Stimulated activated CD4-positive, alpha-beta T cell treated with anti-CD3 and anti-CD28 coated beads, Interleukin-15, amount 100 ng/mL, for 48 hours (primary cell): Measurements from ENCODE around the gene EPHA6.
"Not testable (repeated sequence)": the region's sequence is repeated elsewhere in the genome, so short reads cannot be mapped to it uniquely, and the experiment has no call there.

Source experiments
- DNase-seq, 2 donors: peaks; one replicate each; pipeline ENCODE4 v3.0.0-alpha.2; 2020; ENCODE audit warnings: low read depth in 2 of 2

EPHA6 gene

DNA sequence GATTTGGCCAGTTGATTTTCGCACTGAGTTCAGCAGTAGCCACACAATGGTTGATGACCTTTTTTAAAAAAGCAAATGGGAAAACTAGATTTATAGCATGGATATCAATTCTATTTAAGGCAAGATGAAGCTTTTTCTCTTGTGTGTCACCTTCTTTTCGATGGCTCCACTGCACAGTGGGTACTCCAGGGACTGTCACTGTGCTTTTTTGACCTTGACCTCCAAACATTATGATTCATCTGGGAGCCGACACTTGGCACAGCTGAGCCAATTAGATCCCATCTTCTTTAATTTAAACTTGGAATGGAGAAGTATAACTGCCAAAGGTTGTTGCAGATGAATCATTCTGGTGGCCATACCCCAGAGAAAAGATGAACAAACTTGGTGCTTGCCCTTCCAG is 367.3 kb downstream of the EPHA6 start:
- no peak for DNase-seq

DNA sequence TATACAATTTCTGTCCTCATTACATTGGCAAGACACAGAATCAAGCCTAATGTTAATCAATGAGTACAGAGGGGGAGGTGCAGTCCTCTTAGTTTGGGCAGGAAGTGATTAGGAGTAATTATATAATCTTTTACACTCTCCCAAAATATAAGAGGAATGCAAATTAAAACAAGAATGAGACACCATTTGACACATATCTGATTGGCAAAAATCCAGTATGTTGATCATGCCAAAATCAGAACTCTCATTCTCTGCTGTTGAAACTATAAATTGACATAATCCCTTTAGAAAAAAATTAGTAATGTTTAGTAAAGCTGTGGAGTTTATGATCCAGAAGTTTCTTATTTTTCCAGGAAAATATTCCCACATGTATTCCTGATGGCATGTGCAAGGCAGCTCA is 373.4 kb downstream of the EPHA6 start:
- no peak for DNase-seq

DNA sequence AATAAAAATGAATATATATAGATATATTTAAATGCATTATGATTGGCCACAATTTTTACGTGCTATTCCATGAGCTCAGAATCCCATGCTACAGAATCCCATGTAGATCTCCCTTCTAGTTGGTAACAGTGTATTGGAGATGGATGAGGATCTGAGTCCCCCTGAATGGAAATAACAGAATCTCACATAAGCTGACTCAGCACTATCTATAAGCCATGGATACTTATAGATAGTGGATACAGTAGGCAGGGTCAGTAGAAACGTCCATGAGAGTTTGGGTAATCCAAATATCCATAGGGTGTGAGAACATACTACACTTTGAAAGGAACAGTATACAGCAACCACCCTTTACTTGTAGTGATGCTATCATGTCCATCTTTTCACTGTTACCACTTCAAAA is 375.4 kb downstream of the EPHA6 start:
- DNase-seq = no peak

DNA sequence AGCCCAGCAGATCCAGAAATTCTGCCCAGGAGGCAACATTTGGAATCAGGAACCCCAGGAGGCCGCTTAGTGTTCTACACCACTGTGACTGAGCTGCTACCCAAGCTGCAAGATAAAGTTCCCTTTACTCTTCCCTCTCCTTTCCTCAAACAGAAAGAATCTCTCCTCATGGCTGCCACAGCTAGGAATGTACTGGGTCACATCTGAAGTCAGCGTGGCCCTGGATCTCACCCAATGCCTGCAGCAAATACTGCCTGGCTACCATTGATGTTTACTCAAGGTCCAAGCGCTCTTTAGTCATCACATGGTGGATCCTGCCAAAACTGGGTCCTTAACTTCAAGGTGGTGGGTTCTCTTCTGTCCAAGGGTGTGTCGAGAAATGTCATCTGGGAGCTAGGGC is 382.7 kb downstream of the EPHA6 start:
- no peak for DNase-seq

DNA sequence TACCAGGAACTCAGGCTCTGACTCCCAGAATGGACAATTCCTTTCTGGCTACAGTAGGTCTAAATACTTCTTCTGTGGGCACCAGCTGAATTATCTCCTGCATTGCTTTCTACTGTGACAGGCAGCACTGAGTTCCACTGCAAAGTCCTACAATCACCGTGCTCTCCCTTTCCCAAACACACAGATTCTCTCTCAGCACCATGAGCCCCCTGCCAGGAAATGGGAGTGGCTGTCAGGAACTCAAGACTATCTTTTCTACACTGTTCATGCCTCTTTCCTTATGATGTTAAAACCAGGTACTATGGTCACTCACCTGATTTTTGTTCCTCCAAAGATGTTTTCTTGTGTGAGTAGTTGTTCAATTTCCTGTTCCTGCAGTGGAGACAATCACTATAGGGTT is 383.4 kb downstream of the EPHA6 start:
- DNase-seq = no peak

DNA sequence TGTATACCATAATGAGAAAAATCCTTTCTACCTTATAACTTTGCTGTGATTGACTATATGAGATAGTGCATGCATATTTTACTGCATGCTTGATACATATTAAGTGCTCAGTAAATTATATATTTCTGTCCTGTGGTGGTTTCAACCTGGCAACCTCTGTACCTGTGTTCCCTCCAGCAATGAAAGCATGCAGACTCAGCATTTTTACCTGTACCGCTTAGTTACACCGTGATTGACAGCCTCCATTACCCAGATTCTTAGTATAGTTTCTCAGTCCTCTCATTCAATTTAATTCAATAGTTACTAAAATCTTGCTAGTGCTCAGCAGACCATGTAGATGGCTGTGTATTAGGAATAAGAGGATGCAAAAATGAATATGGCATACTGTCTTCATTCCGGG is 386.0 kb downstream of the EPHA6 start:
- no peak for DNase-seq

DNA sequence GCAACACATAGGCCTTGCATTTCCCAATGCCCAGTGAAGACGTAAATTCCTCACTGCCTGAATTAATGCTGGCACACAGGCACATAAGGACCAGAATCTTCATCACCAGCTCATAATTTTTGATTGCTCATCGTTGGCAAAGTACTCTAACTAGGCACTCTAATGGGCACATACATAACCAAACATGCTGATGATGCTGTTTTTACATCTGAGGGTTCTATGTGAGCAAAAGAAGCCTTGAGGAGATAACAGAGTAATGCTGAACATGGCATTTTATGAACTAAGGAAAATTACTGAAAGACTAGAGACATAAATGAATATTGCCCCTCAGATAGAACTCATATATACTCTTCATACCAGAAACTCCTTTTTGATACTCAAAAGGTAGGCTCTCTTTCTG is 387.4 kb downstream of the EPHA6 start:
- DNase-seq = no peak

DNA sequence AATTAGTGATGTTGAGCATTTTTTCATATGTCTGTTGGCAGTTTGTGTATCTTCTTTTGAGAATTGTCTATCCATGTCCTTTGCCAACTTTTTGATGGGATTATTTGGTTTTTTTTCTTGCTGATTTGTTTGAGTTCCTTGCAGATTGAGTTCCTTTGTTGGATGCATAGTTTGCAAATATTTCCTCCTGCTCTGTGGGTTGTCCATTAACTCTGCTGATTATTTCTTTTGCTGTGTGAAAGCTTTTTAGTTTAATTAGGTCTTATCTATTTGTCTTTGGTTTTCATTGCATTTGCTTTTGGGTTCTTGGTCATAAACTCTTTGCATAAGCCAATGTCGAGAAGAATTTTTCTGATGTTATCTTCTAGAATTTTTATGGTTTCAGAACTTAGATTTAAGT is 414.6 kb downstream of the EPHA6 start:
- DNase-seq = no peak

DNA sequence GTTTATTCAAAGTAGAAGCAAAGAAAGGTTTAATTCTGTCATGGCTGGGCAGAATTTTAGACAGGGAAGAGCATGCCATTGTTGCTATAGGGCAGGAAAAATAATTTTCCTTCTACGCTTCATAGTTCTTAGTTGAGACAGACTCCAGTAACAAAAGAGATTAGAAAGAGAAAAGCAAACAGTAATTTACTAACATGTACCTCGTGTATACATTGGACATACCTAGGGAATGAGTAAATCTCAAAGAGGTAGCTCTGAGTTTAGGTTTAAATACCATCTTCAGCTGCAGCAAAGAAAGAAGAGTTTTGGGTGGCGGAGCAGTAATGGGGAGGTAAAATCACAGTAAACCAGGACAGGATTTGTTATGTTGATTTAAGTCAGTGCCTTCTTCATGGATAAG is 416.1 kb downstream of the EPHA6 start:
- no peak for DNase-seq

DNA sequence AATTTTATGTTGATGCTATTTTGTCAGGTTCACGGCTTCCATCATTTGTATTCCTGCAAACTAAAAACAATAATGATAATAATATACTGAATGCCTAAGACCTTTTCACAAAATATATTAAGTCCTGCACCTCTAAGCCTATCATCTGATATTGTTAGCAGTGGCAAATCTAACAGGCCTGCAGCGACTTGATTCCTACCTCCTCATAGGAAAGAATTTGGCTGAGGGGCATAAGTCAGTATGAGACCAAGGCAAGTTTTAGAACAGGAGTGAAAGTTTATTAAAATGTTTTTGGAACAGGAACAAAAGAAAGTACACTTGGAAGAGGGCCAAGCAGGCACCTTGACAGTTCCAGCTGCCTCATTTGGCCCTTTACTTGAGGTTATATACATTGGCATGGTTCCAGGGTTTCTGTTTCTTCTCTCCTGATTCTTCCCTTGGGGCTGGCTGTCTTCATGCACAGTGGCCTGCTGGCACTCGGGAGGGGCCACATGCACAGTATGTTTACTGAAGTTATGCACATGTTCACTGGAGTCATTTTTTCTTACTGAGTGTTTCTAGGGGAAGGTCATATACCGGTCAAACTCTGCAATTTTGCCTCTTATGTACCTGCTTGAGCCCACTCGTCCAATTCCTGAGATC is 418.1 kb downstream of the EPHA6 start:
- no peak for DNase-seq

DNA sequence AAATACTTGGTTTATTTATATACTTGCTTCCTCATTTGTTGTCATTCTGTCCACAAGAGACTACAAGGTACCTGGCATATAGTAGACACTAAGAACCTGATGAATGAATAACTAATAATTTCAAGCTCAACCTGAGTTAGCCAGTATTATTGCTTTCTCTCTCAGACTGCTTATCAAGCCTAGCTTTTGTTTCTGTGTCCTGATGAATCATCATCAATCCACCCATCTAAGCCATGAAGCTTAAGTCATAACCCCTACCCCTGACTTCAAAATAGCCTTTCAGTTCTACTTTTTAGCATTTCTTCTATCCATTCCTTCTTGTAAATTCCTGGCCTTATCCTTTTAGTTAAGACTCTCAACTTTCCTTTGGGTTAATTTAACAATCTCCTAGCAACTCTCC is 420.8 kb downstream of the EPHA6 start:
- DNase-seq = no peak

DNA sequence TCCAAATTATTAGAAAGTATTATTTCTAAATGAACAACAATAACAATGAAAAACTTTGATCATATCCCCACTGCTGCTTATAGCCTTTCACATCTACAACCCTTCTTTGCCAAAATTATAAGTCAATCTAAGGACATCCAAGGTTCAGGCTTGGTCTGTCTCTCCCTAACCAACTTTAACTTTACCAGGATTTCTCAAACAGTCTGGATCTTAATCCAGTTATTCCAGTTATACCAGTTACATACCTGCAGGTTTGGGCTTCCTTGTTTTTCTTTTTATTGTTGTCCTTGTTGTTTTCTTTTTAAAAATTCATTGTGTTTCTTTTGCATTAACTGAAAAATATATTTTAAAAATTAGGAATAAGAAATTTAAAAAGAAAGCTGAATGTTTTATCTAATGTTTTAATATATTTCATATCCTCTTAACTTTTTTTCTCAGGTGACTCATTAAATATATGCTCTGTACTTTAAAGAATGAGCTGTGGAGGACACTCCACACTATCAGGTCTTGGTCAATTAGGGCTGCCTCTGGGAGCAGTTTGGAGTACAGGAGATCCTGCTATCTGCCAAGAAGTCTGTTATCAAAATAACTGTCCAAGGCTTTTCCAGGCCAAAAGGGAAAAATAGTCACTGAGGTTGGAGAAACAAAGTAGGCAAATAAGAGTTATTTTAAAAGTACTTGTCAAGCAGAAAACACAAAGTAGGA is 421.4 kb downstream of the EPHA6 start:
- no peak for DNase-seq

DNA sequence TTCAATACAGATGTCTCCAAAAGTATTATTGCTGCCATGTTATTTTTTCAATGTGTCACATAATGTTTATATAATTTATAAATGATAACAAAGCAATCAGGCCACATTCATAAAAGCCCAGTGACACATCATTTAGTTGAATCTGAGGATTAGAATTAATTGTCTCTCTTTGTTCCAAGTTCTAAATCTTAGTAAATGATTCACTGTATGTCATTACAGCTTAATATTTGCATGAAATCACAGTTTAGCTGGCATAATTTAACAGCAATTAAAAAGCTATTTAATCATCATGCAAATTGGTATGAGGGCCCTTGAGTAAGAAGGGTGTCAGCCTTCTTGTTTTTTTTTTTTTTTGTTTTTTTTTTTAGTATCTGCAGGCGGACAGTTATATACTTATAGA is 427.0 kb downstream of the EPHA6 start:
- no peak for DNase-seq

DNA sequence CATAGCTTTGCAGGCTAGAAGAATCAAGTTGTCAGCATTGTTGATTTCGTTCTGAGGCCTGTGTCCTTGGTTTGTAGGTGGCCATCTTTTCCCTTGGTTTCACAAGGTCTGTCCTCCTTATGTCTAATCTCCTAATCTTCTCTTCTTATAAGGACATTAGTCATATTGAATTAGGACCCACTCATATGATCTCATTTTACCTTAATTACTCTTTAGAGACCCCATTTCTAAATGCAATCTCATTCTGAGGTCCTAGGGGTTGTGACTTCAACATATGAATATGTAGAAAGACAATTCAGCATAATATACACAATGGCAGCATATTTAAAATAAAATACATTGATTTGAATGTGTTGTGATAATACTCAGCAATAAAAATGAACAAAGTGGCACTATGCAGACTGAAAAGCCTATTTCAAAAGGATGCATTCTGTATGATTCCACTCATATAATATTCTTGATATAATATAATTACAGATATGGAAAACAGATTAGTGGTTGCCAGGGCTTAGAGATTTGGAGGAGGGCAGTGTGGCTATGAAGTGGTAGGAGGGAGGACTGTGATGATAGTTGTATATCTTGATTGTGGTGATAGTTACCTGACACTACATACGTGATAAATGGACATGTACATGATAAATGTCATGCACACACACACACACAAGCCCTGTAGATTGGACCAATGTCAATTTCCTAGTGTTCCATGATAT is 431.0 kb downstream of the EPHA6 start:
- no peak for DNase-seq

DNA sequence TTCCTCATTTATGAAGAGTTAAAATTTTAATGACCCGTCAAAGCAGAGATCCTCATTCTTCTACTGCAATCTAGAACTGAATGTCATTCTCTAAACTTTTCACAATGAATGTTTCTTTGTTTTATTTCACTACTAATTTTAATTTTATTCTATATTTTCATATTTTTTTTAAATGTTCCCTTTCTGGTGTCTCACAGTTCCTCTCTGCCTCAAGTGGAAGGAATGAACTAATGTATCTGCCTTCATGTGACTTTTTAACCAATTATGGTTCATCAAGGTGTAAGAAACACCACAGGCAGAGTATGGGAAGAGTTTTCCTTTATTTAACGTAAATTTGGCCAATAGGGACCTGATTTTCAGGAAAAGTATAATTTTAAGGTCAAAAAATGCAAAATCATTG is 441.7 kb downstream of the EPHA6 start:
- no peak for DNase-seq

DNA sequence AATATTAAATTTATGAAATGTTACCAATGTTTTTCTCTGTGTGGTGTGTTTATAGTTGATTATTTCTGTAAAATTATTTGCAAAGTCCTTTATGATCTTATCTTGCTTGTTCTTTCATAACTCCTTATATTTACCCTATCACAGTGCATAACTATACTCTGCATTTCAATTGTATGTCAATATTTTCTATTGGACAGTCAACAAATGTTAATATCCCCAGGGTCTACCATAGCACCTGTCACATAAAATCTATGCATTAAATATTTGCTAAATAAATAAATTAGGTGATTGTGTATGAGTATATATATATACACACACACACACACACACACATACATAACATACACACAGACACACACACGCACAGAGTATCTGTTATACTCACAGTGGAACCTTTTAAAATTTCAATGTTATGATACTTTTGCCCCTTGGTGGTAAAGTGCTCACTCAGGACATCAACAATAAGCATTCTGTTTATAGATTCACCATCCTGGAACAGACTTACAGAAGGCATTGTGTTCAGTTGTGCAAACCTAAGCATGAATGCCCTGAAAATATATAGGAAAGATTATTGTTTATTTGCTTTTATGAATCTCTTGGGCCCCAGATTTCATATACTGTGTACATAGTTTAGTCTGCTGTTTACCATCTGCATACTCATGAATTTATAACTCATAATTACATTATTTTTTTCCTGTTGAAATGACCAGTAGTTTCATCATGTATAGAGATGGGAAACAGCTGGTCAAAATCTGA is 443.7 kb downstream of the EPHA6 start:
- DNase-seq = no peak

DNA sequence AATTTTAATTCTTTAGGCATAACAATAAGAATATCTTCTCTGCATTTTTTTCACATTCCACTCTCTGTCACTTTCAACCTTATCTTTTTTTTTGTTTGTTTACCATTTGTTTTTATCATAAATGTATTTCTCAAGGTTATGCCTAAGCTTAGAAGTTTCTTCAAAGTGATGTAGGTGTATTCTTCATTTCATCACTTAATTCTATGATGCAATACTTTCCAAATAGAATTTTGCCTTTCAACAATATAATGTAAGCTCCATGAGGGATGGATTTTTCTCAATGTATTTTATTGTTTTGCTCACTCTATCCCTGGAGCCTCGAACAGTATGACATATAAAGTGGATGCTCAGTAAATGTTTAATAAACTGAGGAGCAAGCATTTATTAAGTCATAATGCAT is 444.9 kb downstream of the EPHA6 start:
- DNase-seq = no peak

DNA sequence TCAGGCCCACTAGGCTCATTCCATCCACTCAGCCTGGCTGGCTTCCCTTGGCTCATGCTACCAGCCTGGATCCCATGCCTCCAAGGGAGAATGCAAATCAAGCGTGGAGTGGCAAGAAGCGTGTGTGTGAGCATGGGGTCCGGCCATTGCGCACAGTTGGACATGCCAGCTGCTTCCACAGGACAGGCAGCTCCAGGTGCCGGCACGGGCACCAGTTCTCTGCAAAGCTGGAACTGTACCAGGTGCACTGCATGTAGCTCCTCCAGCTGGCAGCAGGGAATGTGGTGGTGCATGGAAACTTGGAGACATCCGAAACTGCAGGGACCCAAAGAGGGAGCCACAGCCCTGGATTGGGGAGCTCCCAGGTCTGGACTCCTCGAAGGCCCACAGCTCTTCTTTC is 449.8 kb downstream of the EPHA6 start:
- DNase-seq = no peak

DNA sequence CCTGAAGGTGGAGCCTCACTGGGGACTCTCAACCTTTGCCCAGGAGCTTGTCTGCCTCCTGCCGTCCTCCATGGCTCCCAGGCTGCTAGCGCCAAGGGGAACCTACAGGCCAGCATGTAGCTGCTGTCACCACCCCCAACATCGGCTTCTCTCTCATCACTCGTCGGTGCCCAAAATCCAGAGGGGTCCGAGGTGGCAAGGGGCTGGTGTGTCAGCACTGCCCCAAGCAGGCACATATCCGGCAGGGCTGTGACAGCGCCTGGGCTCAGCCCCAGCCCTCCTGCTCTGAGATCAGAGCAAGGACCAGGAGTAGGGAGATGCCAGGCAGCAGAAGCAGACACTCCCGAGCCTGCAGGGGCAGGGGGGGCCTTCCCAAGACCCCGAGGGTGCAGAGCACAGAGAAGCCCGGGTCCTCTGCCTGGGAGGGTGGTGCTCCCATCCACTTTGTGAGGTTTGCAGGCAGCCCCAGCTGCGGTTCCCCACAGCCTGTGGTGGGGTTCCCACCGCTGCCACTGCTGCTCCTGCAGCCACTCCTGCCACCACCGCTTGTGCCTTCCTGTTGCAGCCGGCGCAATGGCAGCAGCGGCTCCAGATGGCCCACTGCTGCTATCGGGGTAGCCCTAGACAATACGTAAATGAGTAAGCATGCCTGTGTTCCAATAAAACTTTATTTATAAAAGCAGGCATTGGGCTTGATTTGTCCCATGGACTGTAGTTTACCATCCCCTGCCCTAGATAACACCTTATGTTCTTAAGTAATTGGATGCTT is 451.0 kb downstream of the EPHA6 start:
- no peak for DNase-seq

DNA sequence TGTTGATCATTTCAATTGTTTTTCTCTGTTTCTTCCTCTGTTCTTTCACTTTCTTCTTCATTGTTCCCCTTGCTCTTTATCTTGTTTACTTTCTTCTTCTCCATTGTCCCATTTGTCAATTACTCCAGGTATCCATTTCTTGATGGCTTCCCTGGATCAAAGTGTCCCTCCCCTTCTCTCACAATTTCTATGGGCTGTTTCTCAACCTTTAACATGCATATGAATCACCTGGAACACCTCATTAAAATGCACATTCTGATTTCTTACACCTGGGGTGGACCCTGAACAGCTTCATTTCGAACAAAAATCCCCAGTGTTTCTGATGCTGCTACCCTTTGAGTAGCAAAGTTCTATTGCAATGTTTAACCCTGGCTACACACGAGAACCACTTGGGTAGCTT is 454.8 kb downstream of the EPHA6 start:
- DNase-seq = no peak

DNA sequence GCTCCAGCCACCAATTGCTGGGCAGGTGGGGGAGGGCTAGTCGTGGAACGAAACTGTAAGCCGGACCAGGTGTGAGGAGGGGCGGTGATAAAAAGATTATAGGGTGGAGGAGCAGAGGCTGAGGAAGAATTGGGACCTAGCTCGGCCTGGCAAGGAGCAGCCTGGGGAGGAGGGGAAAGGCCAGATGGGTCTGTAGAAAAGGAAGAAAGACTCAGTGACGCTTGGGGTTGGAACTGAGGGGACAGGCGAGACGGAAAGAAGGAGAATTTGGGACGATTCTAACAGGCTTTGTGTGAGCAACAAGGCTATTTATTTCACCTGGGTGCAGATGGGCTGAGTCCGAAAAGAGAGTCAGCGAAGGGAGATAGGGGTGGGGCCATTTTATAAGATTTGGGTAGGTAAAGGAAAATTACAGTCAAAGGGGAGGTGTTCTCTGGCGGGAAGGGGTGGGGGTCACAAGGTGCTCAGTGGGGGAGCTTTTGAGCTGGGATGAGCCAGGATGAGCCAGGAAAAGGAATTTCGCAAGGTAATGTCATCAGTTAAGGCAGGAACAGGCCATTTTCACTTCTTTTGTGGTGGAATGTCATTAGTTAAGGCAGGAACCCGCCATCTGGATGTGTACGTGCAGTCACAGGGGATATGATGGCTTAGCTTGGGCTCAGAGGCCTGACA is 462.6 kb downstream of the EPHA6 start:
- DNase-seq = not testable (repeated sequence)
